Colon (tissue), 2 donors: ENCODE data around the gene MUC20.
"Not testable (repeated sequence)": the region's sequence is repeated elsewhere in the genome, so short reads cannot be mapped to it uniquely, and the experiment has no call there.

Experiments
- FAIRE-seq: peaks from 2 replicates; lab custom pipeline; 2012; peaks lifted over from hg19 to GRCh38; lab: Jason Lieb, UNC
- donor health status: control.
- donor health status: control.

Gene MUC20

GRCh38 chr3:195710126-195710905, 10.5 kb upstream of the MUC20 start:
- FAIRE-seq = not testable (repeated sequence)

GRCh38 chr3:195711091-195711812, 9.5 kb upstream of the MUC20 start:
- FAIRE-seq = not testable (repeated sequence)

- FAIRE-seq = no peak
These were observed 8.8 kb upstream of the MUC20 start for GRCh38 chr3:195711813-195712534.

GRCh38 chr3:195712535-195712910, 8.3 kb upstream of the MUC20 start:
- FAIRE-seq = not testable (repeated sequence)

GRCh38 chr3:195713150-195713549, 7.6 kb upstream of the MUC20 start:
- not testable (repeated sequence) for FAIRE-seq

GRCh38 chr3:195714380-195715011, 6.3 kb upstream of the MUC20 start:
- no peak for FAIRE-seq

GRCh38 chr3:195715134-195715533, 5.6 kb upstream of the MUC20 start:
- no peak for FAIRE-seq

GRCh38 chr3:195715583-195716266, 5.1 kb upstream of the MUC20 start:
- FAIRE-seq = no peak

GRCh38 chr3:195717416-195717815, 3.4 kb upstream of the MUC20 start:
- FAIRE-seq = no peak

GRCh38 chr3:195717852-195718476, 2.8 kb upstream of the MUC20 start:
- FAIRE-seq = no peak

- no peak for FAIRE-seq
These were observed 2.2 kb upstream of the MUC20 start for GRCh38 chr3:195718477-195718984.

GRCh38 chr3:195719514-195720254, 1.1 kb upstream of the MUC20 start:
- FAIRE-seq = not testable (repeated sequence)

GRCh38 chr3:195722139-195722995, 1.6 kb downstream of the MUC20 start:
- not testable (repeated sequence) for FAIRE-seq

- FAIRE-seq = not testable (repeated sequence)
These were observed 2.2 kb downstream of the MUC20 start for GRCh38 chr3:195722996-195723345.

GRCh38 chr3:195724363-195724762, 3.6 kb downstream of the MUC20 start:
- FAIRE-seq = not testable (repeated sequence)

- not testable (repeated sequence) for FAIRE-seq
These were observed 5.3 kb downstream of the MUC20 start for GRCh38 chr3:195725916-195726740.

GRCh38 chr3:195727606-195728195, 6.9 kb downstream of the MUC20 start:
- no peak for FAIRE-seq

- not testable (repeated sequence) for FAIRE-seq
These were observed 8.0 kb downstream of the MUC20 start for GRCh38 chr3:195728789-195729188.
